NT2/D1 (cell line): ENCODE measurements around the gene GMPR2.

Source experiments
- YY1 ChIP-seq: IDR thresholded peaks from 2 replicates; pipeline ENCODE4 v1.6.1; 2011; ENCODE audit not compliant: insufficient read length, insufficient read depth
- ZNF274 ChIP-seq: IDR thresholded peaks from 2 replicates; pipeline ENCODE4 v1.6.1; 2011; ENCODE audit warnings: mild to moderate bottlenecking, low read depth, low read length

GRCh38 chr14:24187539-24187915 is 45.2 kb upstream of the GMPR2 start:
- TF ChIP-seq ZNF274 (no peak), YY1 (no peak)
